IPS-18c (cell line): ENCODE measurements around the gene KAZN.

Experiments used
- H3K4me3 ChIP-seq: 2 replicates; pipeline ENCODE4 v1.7.0; 2013; ENCODE audit warnings: low read depth, mild to moderate bottlenecking, low read length, moderate library complexity; ENCODE audit not compliant: insufficient read depth
- H3K9me3 ChIP-seq: one replicate; pipeline ENCODE4 v1.6.1; 2013; ENCODE audit warnings: mild to moderate bottlenecking, low read length, moderate library complexity; ENCODE audit not compliant: control insufficient read depth, insufficient read depth

Gene KAZN

GRCh38 chr1:14873677-14874076 lies 275.2 kb downstream of the KAZN start:
- Histone ChIP-seq H3K9me3 (no peaks in the 10 kb centered on the region), H3K4me3 (no peak overlapping the region)

DNA sequence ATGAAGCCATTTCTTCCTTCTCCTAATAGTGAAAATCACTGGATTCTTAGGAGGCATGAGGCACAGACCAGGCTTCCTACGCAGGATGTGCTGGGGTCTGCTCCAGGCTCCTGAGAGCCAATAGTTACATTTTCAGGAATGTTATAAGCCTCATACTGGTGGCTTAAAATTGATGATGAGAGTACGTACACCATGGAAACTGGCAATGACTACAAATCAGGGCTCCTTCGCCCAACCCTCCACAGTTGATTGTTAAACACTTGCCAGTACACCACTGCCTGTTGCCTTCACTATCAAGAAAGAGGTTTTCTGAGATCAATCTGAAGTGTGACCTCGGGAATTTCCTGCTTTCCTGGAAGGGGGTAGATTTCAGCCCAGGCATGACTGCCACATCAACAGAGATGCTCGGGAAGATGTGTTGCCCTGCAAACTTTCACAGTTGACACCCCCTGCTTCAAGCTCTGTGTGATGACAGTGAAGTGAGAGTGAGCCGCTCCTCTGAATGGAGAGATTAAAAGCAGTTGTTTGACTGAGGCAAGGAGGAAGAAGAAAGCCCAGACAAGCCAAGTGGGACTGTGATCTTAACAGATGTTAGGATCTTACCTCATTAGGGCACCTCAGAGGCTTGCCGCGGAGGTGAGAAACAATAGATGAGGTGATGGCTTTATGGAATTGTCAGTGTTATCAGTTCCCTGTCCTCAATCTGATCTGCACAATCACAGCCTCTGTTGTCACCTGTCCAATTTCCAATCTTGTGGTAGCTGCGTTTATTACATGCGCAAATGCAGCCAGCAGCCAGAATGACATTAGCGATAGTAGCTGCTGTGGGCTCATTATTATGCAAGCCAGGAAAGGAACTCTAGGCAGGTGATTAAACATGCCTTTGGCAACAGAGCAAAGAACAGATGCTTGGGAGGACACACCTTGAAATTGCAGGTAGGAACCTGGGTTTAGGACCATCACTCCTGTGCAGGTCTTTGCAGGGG lies 277.3 kb downstream of the KAZN start:
- H3K4me3 ChIP-seq = no peak overlapping the region

DNA sequence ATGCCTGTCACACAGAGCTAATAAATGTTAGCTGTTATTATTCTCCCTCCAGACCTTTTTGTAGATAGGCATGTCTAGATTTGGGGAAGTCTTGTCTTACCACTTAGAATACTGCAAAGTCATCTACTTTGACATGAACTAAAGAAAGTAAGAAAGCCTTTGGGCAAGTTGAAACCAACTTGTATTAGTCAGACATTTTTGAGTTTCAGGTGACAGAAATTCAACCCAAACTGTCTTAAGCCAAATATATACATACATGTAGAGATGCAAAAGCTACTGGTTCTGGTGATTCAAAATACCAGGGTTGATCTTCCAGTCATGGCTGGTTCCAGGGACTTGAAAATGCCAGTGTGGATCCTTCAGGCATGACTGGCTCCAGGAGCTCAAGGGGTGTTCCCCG lies 278.3 kb downstream of the KAZN start:
- Histone ChIP-seq H3K9me3 (no peaks in the 10 kb centered on the region), H3K4me3 (no peak overlapping the region)

More for the DNA sequence above, 277.3 kb downstream of the KAZN start:
- no peaks in the 10 kb centered on the region for H3K9me3 ChIP-seq

GRCh38 chr1:14877224-14877623 lies 278.7 kb downstream of the KAZN start:
- H3K9me3 ChIP-seq = no peaks in the 10 kb centered on the region
- no peak overlapping the region for H3K4me3 ChIP-seq

DNA sequence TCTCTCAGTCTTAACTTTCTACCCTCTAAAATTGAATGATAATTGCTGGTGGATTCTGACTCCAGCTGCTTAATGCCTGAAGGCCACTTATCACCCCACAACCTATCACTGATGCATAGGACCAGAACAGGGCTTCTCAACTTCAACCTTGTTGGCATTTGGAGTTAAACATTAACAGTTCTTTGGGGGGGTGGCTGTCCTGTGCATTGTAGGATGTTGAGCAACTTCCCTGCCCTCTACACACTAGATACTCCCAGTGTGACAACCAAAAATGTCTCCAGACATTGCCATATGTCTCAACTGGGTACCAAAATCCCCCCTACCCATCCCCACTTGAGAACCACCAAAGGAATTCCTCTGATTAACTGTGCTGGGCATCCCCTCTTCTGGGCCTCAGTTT lies 279.6 kb downstream of the KAZN start:
- no peak overlapping the region for H3K4me3 ChIP-seq
- no peaks in the 10 kb centered on the region for H3K9me3 ChIP-seq

DNA sequence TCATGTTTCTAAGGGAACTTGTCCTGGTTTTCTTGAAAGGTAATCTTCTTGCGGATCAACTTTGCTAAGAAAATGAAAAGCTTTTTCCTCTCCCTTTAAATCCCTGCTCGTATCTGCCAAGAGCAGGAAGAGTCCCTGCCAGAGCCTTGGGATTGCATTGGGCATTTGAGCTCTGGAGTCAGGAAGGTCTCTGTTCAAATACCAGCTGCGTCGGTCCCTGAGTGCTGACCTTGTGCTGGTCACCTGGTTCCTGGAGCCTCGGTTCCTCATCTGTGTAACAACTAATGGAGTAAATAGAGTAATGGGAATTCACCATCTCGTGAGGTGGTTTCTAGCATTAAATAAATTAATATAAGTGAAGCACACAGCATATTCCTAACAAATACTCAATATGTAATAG lies 280.5 kb downstream of the KAZN start:
- Histone ChIP-seq H3K4me3 (no peak overlapping the region), H3K9me3 (no peaks in the 10 kb centered on the region)

- Histone ChIP-seq H3K9me3 (no peaks in the 10 kb centered on the region), H3K4me3 (no peak overlapping the region; the same call in 1 of the 2 replicates)
Observed at GRCh38 chr1:14880456-14881316, 282.2 kb downstream of the KAZN start.

- no peak overlapping the region for H3K4me3 ChIP-seq
Observed at GRCh38 chr1:14881775-14882672, 283.5 kb downstream of the KAZN start.

DNA sequence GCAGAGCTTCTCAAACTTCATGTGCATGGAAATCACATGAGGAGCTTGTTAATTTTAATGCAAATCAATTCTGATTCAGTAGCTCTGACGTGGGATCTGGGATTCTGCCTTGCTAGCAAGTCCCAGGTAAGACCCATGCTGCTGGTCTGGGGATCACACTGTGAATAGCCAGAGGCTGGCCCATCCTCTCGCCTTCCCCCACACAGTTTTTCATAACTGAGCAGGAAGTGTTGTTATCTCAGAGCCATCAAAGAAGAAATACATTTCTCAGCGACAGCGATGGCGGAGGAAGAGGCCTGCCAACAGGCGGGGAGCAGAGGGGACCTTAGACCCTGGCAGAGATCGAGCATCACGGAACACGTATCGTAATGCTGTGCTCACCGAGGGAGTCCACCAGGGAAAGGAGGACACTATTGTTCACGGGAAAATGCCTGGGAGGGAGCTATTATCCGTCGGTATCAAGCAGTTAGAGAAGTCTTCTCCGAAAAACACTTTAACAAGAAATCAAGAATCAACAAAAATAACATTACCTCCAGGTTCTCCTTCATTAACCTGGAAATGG lies 286.2 kb downstream of the KAZN start:
- no peaks in the 10 kb centered on the region for H3K9me3 ChIP-seq
- no peak overlapping the region for H3K4me3 ChIP-seq

More at GRCh38 chr1:14881775-14882672, 283.5 kb downstream of the KAZN start:
- H3K9me3 ChIP-seq = no peaks in the 10 kb centered on the region

DNA sequence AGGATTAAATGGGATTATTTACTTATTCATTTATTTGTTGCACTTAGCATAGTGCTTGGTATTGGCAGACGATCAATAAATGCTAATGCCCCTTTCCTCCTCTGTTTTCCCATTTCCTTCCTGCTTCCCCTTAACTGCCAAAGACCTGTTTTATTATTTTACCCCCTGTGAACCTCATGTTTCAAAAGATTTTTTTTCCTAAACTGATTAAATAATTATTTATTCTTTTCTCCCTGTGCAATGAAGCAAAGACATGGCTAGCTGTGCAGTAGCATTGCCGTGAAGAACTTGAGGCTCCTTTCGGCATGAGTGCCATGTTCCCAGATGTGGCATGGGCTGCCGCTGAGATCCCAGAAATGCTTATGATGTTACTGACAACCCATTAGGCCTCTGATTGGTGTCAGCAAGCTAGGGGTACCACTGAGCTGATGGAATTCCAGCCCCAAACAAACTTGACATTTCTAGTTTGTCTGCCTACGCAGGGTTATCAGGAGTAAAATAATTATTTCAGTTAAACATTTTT lies 288.6 kb downstream of the KAZN start:
- Histone ChIP-seq H3K9me3 (no peaks in the 10 kb centered on the region), H3K4me3 (no peak overlapping the region)

- no peaks in the 10 kb centered on the region for H3K9me3 ChIP-seq
- H3K4me3 ChIP-seq = no peak overlapping the region
Observed at GRCh38 chr1:14887764-14888350, 289.4 kb downstream of the KAZN start.

GRCh38 chr1:14888374-14888773 lies 289.9 kb downstream of the KAZN start:
- no peak overlapping the region for H3K4me3 ChIP-seq
- H3K9me3 ChIP-seq = no peaks in the 10 kb centered on the region

DNA sequence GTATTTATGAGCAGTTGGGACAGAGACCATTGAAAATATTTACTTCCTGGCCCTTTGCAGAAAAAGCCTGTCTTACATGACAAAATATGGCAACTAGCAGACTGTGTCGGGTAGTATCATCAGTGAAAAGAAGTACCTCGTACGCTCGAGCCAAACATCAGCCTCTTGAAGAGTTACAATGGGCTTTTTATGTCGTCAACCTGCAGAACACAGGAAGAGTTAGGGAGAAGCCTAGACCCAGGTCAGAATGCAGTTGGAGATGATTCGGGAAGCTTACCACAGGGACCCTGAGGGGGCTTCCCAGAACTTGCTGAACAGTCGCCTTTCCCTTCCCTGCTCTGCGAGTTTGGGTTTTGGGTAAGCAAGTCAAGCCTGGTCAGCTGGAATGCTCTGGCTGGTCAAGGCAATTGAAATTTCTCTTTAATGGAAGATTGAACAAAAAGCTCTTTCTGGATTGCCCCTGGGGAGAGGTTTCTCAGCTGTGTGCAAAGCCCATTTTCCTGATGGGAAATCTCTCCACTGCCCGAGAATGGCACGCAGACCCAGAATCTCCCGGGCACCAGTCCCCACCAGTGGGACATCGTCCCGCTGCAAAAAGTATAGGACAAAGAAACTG lies 291.4 kb downstream of the KAZN start:
- H3K4me3 ChIP-seq = no peak overlapping the region
- H3K9me3 ChIP-seq = no peaks in the 10 kb centered on the region

- H3K4me3 ChIP-seq = no peak overlapping the region
- no peaks in the 10 kb centered on the region for H3K9me3 ChIP-seq
Observed at GRCh38 chr1:14891991-14892390, 293.5 kb downstream of the KAZN start.

GRCh38 chr1:14894811-14895560 lies 296.5 kb downstream of the KAZN start:
- H3K4me3 ChIP-seq = no peak overlapping the region

More at GRCh38 chr1:14894811-14895560, 296.5 kb downstream of the KAZN start:
- no peaks in the 10 kb centered on the region for H3K9me3 ChIP-seq
